Activated CD4-positive, alpha-beta memory T cell treated with anti-CD3 and anti-CD28 coated beads for 36 hours (primary cell): Measurements from ENCODE around the gene SULT1A1. TPM values are rescaled to one million over a fixed set of nuclear protein-coding genes. Genes with fewer than 3 reads are reported as not detected.
"Not testable (repeated sequence)": the region's sequence is repeated elsewhere in the genome, so short reads cannot be mapped to it uniquely, and the experiment has no call there.

Experiments
- CTCF ChIA-PET: fragments of 350-600 bp; sonication (Branson Sonifier 250); formaldehyde crosslinking; loops from one replicate; lab custom pipeline; 2021; ENCODE audit warnings: antibody characterized with exemption, inconsistent platforms; lab: Charles Lee
- POLR2A ChIA-PET: fragments of 350-600 bp; sonication (Branson Sonifier 250); formaldehyde crosslinking; loops from one replicate; lab custom pipeline; 2021; ENCODE audit warnings: antibody characterized with exemption; lab: Charles Lee
- DNase-seq: peaks from one replicate; pipeline ENCODE4 v3.0.0-alpha.2; 2020
- H3K27ac Mint-ChIP-seq: one replicate; pipeline ENCODE4 v1.8.0; 2021; ENCODE audit warnings: mixed read lengths
- H3K27me3 Mint-ChIP-seq: one replicate; pipeline ENCODE4 v1.8.0; 2021; ENCODE audit warnings: mixed read lengths
- H3K36me3 Mint-ChIP-seq: one replicate; pipeline ENCODE4 v1.8.0; 2021; ENCODE audit warnings: mixed read lengths
- H3K4me1 Mint-ChIP-seq: one replicate; pipeline ENCODE4 v1.8.0; 2021; ENCODE audit warnings: low read depth, mixed read lengths
- H3K4me3 Mint-ChIP-seq: one replicate; pipeline ENCODE4 v1.8.0; 2021; ENCODE audit warnings: mild to moderate bottlenecking, mixed read lengths
- H3K9me3 Mint-ChIP-seq: one replicate; pipeline ENCODE4 v1.8.0; 2021; ENCODE audit warnings: mixed read lengths
- intact Hi-C: fragments of 100-400 bp; cut with micrococcal nuclease; formaldehyde crosslinking; loops from one replicate; pipeline ENCODE4 v1.15.1; 2023
- total RNA-seq, 2 experiments: library from RNA; stranded (reverse); gene quantifications; one replicate each; pipeline ENCODE4 v1.2.3, GENCODE V29; 2021

The SULT1A1 gene
- total RNA-seq, 2 experiments from 2014 or later, result 8.7 to 9.0 TPM

DNA sequence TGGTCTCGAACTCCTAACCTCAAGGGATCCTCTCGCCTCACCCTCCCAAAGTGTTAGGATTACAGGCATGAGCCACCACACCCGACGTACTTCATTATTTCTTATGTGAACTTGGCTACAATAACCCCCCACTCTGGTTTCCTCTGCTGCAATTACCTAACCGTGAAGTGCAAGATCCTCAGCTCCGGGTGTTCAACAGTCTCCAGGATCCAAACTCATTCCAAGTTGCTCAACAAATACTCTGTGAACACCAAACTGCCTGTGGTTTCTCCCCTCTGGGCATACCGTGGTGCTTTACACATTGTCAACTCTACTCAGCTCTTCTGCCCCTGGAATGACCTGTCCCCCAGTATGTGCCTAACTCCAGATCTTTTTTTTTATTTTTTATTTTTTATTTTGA lies 6.8 kb upstream of the SULT1A1 start:
- Mint-ChIP-seq H3K36me3 (peaks cover 2% of the 10 kb centered on the region), H3K9me3 (no peaks in the 10 kb centered on the region), H3K4me3 (no peak overlapping the region), H3K27ac (no peak overlapping the region), H3K27me3 (no peaks in the 10 kb centered on the region), H3K4me1 (peaks cover 2% of the 10 kb centered on the region)
- intact Hi-C loops, result loop anchor here (10.0 kb wide), 1 partner anchor 302 kb away; no protein-coding TSS in a partner anchor
- POLR2A ChIA-PET, result no interaction called here
- no peak for DNase-seq
- CTCF ChIA-PET, result no interaction called here

- H3K27ac Mint-ChIP-seq, CTCF ChIA-PET, POLR2A ChIA-PET, H3K9me3 Mint-ChIP-seq, H3K36me3 Mint-ChIP-seq, DNase-seq, H3K27me3 Mint-ChIP-seq, H3K4me1 Mint-ChIP-seq, H3K4me3 Mint-ChIP-seq: not testable (repeated sequence)
- intact Hi-C loops, result loop anchor here (10.0 kb wide), 1 partner anchor 301 kb away; no protein-coding TSS in a partner anchor
Measured at GRCh38 chr16:28616224-28616577, 6.4 kb upstream of the SULT1A1 start.

DNA sequence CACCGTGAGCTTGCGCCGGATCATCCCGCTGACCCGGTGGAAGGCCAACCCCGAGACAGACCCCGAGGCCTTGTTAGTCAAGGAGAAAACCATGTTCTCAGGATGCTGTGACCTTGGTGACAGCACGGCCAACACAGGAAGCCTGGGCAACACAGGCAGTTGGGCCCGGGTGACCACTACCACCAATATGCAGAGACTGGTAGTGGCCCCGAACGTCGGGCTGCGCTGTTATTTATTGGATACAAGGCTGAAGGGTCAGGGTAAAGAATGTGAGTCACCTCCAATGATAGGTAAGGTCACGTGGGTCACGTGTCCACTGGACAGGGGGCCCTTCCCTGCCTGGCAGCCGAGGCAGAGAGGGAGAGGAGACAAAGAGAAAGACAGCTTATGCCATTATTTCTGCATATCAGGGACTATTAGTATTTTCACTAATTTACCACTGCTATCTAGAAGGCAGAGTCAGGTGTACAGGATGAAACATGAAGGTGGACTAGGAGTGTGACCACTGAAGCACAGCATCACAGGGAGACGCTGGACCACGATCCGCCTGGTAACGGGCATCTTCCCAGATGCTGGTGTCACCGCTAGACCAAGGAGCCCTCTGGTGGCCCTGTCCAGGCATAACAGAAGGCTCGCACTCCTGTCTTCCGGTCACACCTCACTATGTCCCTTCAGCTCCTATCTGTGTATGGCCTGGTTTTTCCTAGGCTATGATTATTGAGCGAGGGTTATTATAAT lies 5.8 kb upstream of the SULT1A1 start:
- H3K27me3 Mint-ChIP-seq, H3K4me1 Mint-ChIP-seq, CTCF ChIA-PET, H3K27ac Mint-ChIP-seq, H3K9me3 Mint-ChIP-seq, H3K36me3 Mint-ChIP-seq, POLR2A ChIA-PET, H3K4me3 Mint-ChIP-seq: not testable (repeated sequence)
- DNase-seq, result peak; percentile 60
- intact Hi-C loops, result loop anchor here (10.0 kb wide), 1 partner anchor 301 kb away; no protein-coding TSS in a partner anchor

GRCh38 chr16:28614561-28614960 lies 4.7 kb upstream of the SULT1A1 start:
- H3K36me3 Mint-ChIP-seq, POLR2A ChIA-PET, H3K27me3 Mint-ChIP-seq, H3K9me3 Mint-ChIP-seq, CTCF ChIA-PET, DNase-seq, H3K4me3 Mint-ChIP-seq, H3K4me1 Mint-ChIP-seq, H3K27ac Mint-ChIP-seq: not testable (repeated sequence)
- intact Hi-C loops, result loop anchor here (10.0 kb wide), 1 partner anchor 300 kb away; no protein-coding TSS in a partner anchor

- H3K4me3 Mint-ChIP-seq, H3K4me1 Mint-ChIP-seq, DNase-seq, POLR2A ChIA-PET, H3K27ac Mint-ChIP-seq, H3K36me3 Mint-ChIP-seq, H3K27me3 Mint-ChIP-seq, CTCF ChIA-PET, H3K9me3 Mint-ChIP-seq: not testable (repeated sequence)
- intact Hi-C loops, result loop anchor here (10.0 kb wide), 1 partner anchor 299 kb away; no protein-coding TSS in a partner anchor
Measured at GRCh38 chr16:28613912-28614311, 4.1 kb upstream of the SULT1A1 start.

DNA sequence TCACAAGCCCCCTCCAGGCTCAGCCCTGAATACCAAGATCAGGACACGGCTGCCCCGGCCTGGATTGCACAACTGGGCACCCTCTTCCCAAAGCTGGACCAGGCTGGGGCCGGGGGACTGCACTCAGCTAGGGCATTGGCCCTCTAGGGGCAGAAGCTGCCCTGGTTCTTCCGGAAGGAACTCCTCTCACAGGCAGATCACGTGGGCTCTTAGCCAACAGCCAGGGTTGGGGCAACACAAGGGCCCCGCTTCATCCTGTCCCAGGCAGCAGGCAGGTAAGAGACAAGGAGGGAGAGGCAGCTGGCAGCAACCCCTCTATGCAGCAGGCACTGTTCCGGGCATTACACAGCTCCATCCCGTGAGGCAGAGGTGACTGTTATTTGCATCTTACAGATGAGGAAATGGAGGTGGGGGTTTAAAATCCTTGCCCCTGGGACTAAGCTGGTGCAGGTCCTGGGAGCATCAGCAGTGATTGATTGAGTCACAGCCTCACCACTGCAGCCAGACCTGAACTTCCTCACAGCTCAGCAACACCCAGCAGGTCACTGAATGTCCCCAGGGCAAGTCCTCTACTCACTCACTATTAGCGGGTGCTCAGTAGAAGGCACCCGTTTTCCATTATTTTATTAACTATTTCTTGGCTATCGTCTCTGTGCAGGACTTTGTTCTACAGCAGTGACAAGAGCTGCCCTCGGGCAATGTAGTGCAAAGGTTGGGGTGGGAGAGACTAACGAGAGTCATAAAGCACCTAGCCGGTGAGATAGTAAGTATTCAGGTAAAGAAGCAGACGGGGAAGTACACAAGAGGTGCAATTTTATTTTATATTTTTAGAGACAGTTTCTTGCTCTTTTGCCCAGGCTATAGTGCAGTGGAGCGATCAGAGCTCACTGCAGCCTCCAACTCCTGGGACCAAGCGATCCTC lies 2.8 kb upstream of the SULT1A1 start:
- H3K4me3 Mint-ChIP-seq, H3K9me3 Mint-ChIP-seq, H3K36me3 Mint-ChIP-seq, H3K27ac Mint-ChIP-seq, DNase-seq, CTCF ChIA-PET, POLR2A ChIA-PET, H3K27me3 Mint-ChIP-seq, H3K4me1 Mint-ChIP-seq: not testable (repeated sequence)
- intact Hi-C loops, result loop anchor here (10.0 kb wide), 1 partner anchor 298 kb away; no protein-coding TSS in a partner anchor

DNA sequence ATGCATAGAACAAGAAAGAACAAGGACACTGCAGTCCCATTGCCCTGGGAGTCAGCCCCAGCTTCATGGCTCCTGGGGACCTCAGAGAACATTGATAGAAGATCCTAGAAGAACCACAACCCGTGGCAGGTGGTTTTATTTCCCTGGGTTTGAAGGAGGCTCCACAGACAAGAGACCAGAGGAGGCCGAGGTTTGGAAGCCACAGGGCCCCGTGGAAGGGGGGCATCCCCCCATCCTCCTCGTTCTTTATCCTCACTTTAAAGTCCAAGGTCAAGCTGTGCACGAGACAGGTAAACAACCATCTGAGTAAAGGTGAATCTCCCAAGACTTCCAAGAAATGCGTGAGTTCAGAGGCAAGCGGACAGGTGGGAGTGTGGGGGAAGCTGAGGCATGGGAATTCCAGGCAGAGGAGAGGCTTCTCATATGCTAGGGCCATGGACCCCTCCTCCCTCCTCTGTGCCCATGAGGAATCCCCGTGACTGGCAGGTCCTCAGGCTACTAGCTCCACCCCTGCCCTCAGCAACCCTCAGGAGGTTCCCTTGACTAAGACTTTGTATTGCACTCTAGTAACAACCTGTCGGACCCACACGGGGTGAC lies 849 bp upstream of the SULT1A1 start:
- Mint-ChIP-seq H3K27me3 (no peaks in the 10 kb centered on the region), H3K9me3 (no peaks in the 10 kb centered on the region), H3K27ac (no peak overlapping the region), H3K4me3 (no peak overlapping the region), H3K36me3 (peaks cover 2% of the 10 kb centered on the region), H3K4me1 (peaks cover 4% of the 10 kb centered on the region)
- DNase-seq, result no peak
- ChIA-PET CTCF (no interaction called here), POLR2A (no interaction called here)
- intact Hi-C loops, result loop anchor here (10.0 kb wide), 1 partner anchor 296 kb away; no protein-coding TSS in a partner anchor

DNA sequence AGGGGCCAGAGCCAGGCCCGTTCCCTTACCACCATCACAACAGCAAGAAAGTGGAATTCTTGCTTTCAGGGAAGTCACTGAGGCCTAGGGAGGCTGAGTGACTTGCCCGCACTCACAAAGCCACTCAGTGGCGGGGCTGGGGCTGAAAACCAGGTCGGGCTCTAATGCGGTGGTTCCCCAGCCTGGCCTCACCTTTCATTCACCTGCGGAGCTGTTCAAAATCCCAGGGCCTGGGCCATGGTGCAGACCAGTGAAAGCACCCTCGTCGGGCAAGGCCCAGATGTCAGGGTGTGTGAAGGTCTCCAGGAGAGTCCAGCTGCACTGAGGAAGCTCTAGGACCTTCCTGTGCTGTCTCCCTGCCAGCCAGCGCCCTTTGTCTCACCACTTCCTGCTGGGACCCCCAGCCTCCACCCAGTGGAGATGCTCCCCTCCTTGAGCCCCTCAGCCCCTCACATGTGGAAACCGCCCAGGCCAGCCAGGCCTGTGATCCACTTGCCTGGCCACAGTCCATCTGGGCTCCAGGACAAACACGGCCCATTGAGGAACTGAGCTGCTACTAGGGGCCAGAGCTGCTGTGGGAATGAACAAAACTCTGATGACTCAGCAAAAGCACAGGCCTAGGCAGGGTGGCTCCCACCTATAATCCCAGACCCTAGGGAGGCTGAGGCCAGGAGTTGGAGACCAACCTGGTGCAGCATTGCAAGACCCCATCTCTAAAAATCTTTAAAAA lies 812 bp downstream of the SULT1A1 start:
- H3K36me3 Mint-ChIP-seq, CTCF ChIA-PET, H3K27me3 Mint-ChIP-seq, H3K4me1 Mint-ChIP-seq, H3K4me3 Mint-ChIP-seq, POLR2A ChIA-PET, H3K9me3 Mint-ChIP-seq, DNase-seq, intact Hi-C loops, H3K27ac Mint-ChIP-seq: not testable (repeated sequence)

DNA sequence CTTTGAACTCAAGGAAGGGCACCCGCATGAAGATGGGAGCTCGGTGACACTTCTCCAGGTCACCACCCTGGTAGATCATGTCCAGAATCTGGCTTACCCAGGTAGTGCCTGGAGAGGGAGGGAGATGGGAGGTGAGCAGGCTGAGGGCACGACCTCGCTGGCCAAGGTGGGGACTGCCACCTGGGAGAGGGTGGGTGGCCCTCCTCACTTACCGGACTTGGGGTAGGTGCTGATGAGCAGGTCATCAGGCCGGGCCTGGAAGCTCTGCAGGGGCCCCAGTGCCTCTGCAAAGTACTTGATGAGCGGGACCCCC lies 1.4 kb downstream of the SULT1A1 start:
- CTCF ChIA-PET, POLR2A ChIA-PET: not testable (repeated sequence)

GRCh38 chr16:28607681-28608495 lies 2.0 kb downstream of the SULT1A1 start:
- DNase-seq, H3K9me3 Mint-ChIP-seq, H3K36me3 Mint-ChIP-seq, POLR2A ChIA-PET, H3K27ac Mint-ChIP-seq, H3K4me3 Mint-ChIP-seq, CTCF ChIA-PET, H3K4me1 Mint-ChIP-seq, intact Hi-C loops, H3K27me3 Mint-ChIP-seq: not testable (repeated sequence)

More for the DNA sequence above, 1.4 kb downstream of the SULT1A1 start:
- DNase-seq, H3K9me3 Mint-ChIP-seq, H3K27ac Mint-ChIP-seq, H3K27me3 Mint-ChIP-seq, H3K36me3 Mint-ChIP-seq, intact Hi-C loops, H3K4me3 Mint-ChIP-seq, H3K4me1 Mint-ChIP-seq: not testable (repeated sequence)

DNA sequence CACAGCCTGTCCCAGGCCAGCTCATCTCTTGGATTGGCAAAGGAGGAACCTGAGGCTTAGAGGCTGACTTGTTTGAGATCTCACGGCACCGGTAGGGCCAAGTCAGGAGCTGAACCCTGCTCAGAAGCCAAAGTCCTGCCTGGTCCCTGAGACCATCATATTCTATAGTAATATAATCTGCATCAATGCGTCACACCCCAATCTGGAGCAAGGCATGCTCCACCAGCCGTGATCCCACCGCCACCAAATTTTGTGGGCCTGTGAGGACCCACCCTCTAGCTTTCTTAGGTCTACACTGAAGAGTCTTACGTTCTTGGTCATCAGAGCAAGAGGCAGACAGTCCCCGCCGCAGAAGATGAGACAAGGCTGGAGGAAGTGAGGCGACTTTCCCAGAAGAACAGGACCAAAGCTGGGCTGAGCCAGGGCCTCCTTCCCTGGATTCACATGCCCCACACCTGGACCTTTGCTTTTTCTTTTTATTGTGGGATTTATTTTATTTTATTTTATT lies 2.7 kb downstream of the SULT1A1 start:
- no peak for DNase-seq
- intact Hi-C loops, result no loop called here
- Mint-ChIP-seq H3K9me3 (no peaks in the 10 kb centered on the region), H3K4me3 (no peak overlapping the region), H3K27ac (no peak overlapping the region), H3K36me3 (peaks cover 2% of the 10 kb centered on the region), H3K4me1 (peaks cover 4% of the 10 kb centered on the region), H3K27me3 (no peaks in the 10 kb centered on the region)
- ChIA-PET POLR2A (no interaction called here), CTCF (no interaction called here)
